Upper lobe of left lung (tissue), 6 donors: ENCODE measurements around the gene PGPEP1. TPM values are rescaled to one million over a fixed set of nuclear protein-coding genes. Genes with fewer than 3 reads are reported as not detected.

ENCODE experiments used
- ATAC-seq, 2 donors: fragments of 200-7000 bp; cut with Tn5 transposase; one replicate each; pipeline ENCODE4 v1.9.1; 2022; ENCODE audit warnings: mild to moderate bottlenecking in 2 of 2, moderate library complexity in 2 of 2; ENCODE audit not compliant: low FRiP score in 2 of 2
- DNase-seq, 2 donors: peaks; one replicate each; pipeline ENCODE4 v3.0.0-alpha.2; 2019 to 2020
- H3K27ac ChIP-seq, 4 donors: fragments of 200-600 bp; sonication (generic); one replicate each; pipeline ENCODE4 v1.5.1; 2016 to 2019
- H3K27me3 ChIP-seq, 4 donors: fragments of 200-600 bp; sonication (generic); one replicate each; pipeline ENCODE4 v1.5.1; 2017 to 2019
- H3K36me3 ChIP-seq, 4 donors: fragments of 200-600 bp; sonication (generic); one replicate each; pipeline ENCODE4 v1.5.1; 2016 to 2019
- H3K4me1 ChIP-seq, 4 donors: fragments of 200-600 bp; sonication (generic); one replicate each; pipeline ENCODE4 v1.5.1; 2018 to 2019
- H3K4me3 ChIP-seq, 4 donors: fragments of 200-600 bp; sonication (generic); one replicate each; pipeline ENCODE4 v1.5.1; 2017 to 2019; ENCODE audit warnings: mild to moderate bottlenecking in 2 of 4, moderate library complexity in 1 of 4
- H3K9me3 ChIP-seq, 4 donors: fragments of 200-600 bp; sonication (generic); one replicate each; pipeline ENCODE4 v1.5.1; 2018 to 2019
- CTCF ChIP-seq, 6 experiments: fragments of 450-650 bp in 4 of 6; fragments of 200-600 bp in 2 of 6; sonication (generic) in 2 of 6; IDR thresholded peaks; one replicate each; pipeline ENCODE4 v1.5.1; 2016 to 2019; ENCODE audit warnings: antibody characterized with exemption in 6 of 6
- EP300 ChIP-seq, 4 donors: sonication (generic); formaldehyde crosslinking; IDR thresholded peaks; one replicate each; pipeline ENCODE4 v1.5.1; 2017; ENCODE audit warnings: antibody characterized with exemption in 4 of 4, control low read depth in 2 of 4
- POLR2A ChIP-seq, 4 donors: fragments of 450-650 bp; IDR thresholded peaks; one replicate each; pipeline ENCODE4 v1.5.1; 2016 to 2017; ENCODE audit warnings: antibody characterized with exemption in 4 of 4, mild to moderate bottlenecking in 2 of 4
- POLR2AphosphoS5 ChIP-seq, 2 donors: sonication (generic); formaldehyde crosslinking; IDR thresholded peaks; one replicate each; pipeline ENCODE4 v1.5.1; 2017; ENCODE audit warnings: antibody characterized with exemption in 2 of 2
- WGBS, 2 donors: methylation state at CpG; one replicate each; pipeline ENCODE4 v1.1.5; 2017 to 2018; 5-methylcytosine and 5-hydroxymethylcytosine counted together
- total RNA-seq, 6 donors: library from RNA; depleted of rRNA in 4 of 6; stranded (reverse); fragments of >200 nt in 4 of 6; gene quantifications; one replicate each; pipeline versions ENCODE4 v1.1.0 to v1.2.1, GENCODE V29; 2016 to 2021
- donor health status: DM: no; HTN: no; CAD: no; lungs with moderate emphysema.
- donor health status: DM: no; HTN: yes; CAD: no; lungs with severe emphysema.

Gene PGPEP1
- total RNA-seq, 6 donors from 2014 or later, result 15.5 to 42.8 (median 28.1) TPM

- H3K36me3 ChIP-seq, result peaks cover 0 to 3% (median 0%) of the 10 kb centered on the region in 4 donors
- WGBS, 2 donors, result 78 to 86% methylated on average over 9 of the region's 9 CpGs
- H3K27me3 ChIP-seq, result no peaks in the 10 kb centered on the region
- DNase-seq (no peak), ATAC-seq (no peak)
- peaks cover 11 to 17% (median 15%) of the 10 kb centered on the region in 4 donors for H3K4me1 ChIP-seq
- no peaks in the 10 kb centered on the region for H3K9me3 ChIP-seq
- H3K27ac ChIP-seq, result no peak overlapping the region
- H3K4me3 ChIP-seq, result no peak overlapping the region
- TF ChIP-seq CTCF (IDR thresholded peaks at IDR 0.05) (no peak), EP300 (IDR thresholded peaks at IDR 0.05) (no peak), POLR2A (IDR thresholded peaks at IDR 0.05) (no peak), POLR2AphosphoS5 (IDR thresholded peaks at IDR 0.05) (no peak)
These were observed 1.9 kb upstream of the PGPEP1 start for GRCh38 chr19:18338541-18338940.

- H3K9me3 ChIP-seq, result no peaks in the 10 kb centered on the region
- no peaks in the 10 kb centered on the region for H3K27me3 ChIP-seq
- TF ChIP-seq EP300 (IDR thresholded peaks at IDR 0.05), result no peak
- peak in 1 of 6 experiments; percentile 18 for TF ChIP-seq CTCF (IDR thresholded peaks at IDR 0.05)
- peak overlapping the region in 3 of 4 donors; percentile 74 to 92 (median 83) for H3K4me3 ChIP-seq
- WGBS, 2 donors, result 31 to 52% methylated on average over 6 of the region's 6 CpGs
- DNase-seq, result no peak
- peaks cover 11 to 17% (median 15%) of the 10 kb centered on the region in 4 donors for H3K4me1 ChIP-seq
- H3K27ac ChIP-seq, result peak overlapping the region in 1 of 4 donors; percentile 89
- ATAC-seq, result no peak
- peaks cover 0 to 10% (median 2%) of the 10 kb centered on the region in 4 donors for H3K36me3 ChIP-seq
These were observed 675 bp upstream of the PGPEP1 start for GRCh38 chr19:18339723-18340122.

- ATAC-seq, result peak; percentile 64 to 74
- peaks cover 0 to 14% (median 6%) of the 10 kb centered on the region in 4 donors for H3K36me3 ChIP-seq
- no peaks in the 10 kb centered on the region for H3K27me3 ChIP-seq
- no peaks in the 10 kb centered on the region for H3K9me3 ChIP-seq
- H3K27ac ChIP-seq, result peak overlapping the region; percentile 74 to 89 (median 86)
- H3K4me3 ChIP-seq, result peak overlapping the region; percentile 74 to 92 (median 88)
- H3K4me1 ChIP-seq, result peaks cover 11 to 17% (median 15%) of the 10 kb centered on the region in 4 donors
- peak; percentile 28 to 32 for TF ChIP-seq POLR2AphosphoS5 (IDR thresholded peaks at IDR 0.05)
- no peak for TF ChIP-seq EP300 (IDR thresholded peaks at IDR 0.05)
- TF ChIP-seq CTCF (IDR thresholded peaks at IDR 0.05), result no peak
- TF ChIP-seq POLR2A (IDR thresholded peaks at IDR 0.05), result no peak
- DNase-seq, result peak; percentile 72 to 89
- WGBS, 2 donors, result 0 to 1% methylated on average over 4 to 14 of the region's 18 CpGs
These were observed 831 bp downstream of the PGPEP1 start for GRCh38 chr19:18340990-18341868.

GRCh38 chr19:18342090-18342632 is 1.8 kb downstream of the PGPEP1 start:
- Histone ChIP-seq H3K9me3 (no peaks in the 10 kb centered on the region), H3K27ac (no peak overlapping the region), H3K4me3 (no peak overlapping the region), H3K27me3 (no peaks in the 10 kb centered on the region), H3K36me3 (peaks cover 0 to 14% (median 6%) of the 10 kb centered on the region in 4 donors), H3K4me1 (peaks cover 11 to 17% (median 15%) of the 10 kb centered on the region in 4 donors)
- TF ChIP-seq POLR2A (IDR thresholded peaks at IDR 0.05) (no peak), EP300 (IDR thresholded peaks at IDR 0.05) (no peak), POLR2AphosphoS5 (IDR thresholded peaks at IDR 0.05) (no peak), CTCF (IDR thresholded peaks at IDR 0.05) (no peak)
- 77 to 83% methylated on average over 8 of the region's 8 CpGs for WGBS, 2 donors
- no peak for DNase-seq
- no peak for ATAC-seq
